ENCODE measurements around the gene SEMA3B. TPM values are rescaled to one million over a fixed set of nuclear protein-coding genes. Genes with fewer than 3 reads are reported as not detected.
A peak's percentile ranks its signal among the peaks of the same experiment; 100 is the strongest.

SEMA3B gene
- total and polyA plus RNA-seq, 9 of the 15 experiments (the other 6 are each of a cell fraction or from before 2014, with no cell fraction given) = 0.03 to 1.8 (median 0.55) TPM; not detected in 1

DNA sequence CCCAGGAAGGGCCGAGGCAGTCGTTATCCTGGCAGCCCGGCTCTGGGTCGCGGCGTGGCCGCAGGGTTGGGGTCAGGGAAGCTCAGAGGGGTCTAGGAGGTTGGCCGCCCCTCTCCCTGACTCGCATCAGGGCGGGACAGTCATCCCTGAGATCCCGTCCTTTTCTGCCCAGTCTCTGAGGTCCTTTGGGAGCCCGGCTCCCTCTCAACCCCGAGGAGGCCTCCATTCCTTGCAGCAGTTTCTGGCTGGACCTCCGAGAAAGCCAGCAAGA, 53.1 kb downstream of the SEMA3B start:
- WGBS (ENCODE audit: insufficient coverage, low coverage, missing lambda C conversion rate) = 44% methylated on average over 9 of the region's 14 CpGs
- in situ Hi-C loops (cut with MboI) = no loop called here

More for the DNA sequence above, 53.1 kb downstream of the SEMA3B start:
- Histone ChIP-seq H3K4me1 (replicated peaks in 1 of 2; ENCODE audit: control insufficient read depth in 2 of 2, insufficient read depth in 2 of 2, low read length in 2 of 2) (peaks cover 30 to 70% of the 10 kb centered on the region in 2 experiments), H4K20me1 (replicated peaks; ENCODE audit: control insufficient read depth, insufficient read depth, low read length) (no peaks in the 10 kb centered on the region), H3K36me3 (ENCODE audit: control insufficient read depth, insufficient read depth, low read length) (peaks cover 46% of the 10 kb centered on the region; the same call in 2 of the 3 replicates), H3K27me3 (ENCODE audit: control insufficient read depth in 2 of 2, insufficient read depth in 2 of 2, low read length in 2 of 2) (no peaks in the 10 kb centered on the region), H3K9me3 (replicated peaks; ENCODE audit: control insufficient read depth, insufficient read depth, low read depth, low read length) (no peaks in the 10 kb centered on the region), H3K9me1 (ENCODE audit: control insufficient read depth, insufficient read depth, low read length) (no peaks in the 10 kb centered on the region), H3K9ac (ENCODE audit: insufficient read depth in 1 of 2, low read depth in 2 of 2, low read length in 2 of 2) (peak overlapping the region; percentile 98; a peak in 3 of 4 replicates), H2AFZ (ENCODE audit: low read depth, low read length) (peak overlapping the region; percentile 99), H3K27ac (ENCODE audit: extremely low read depth, low read depth, low read length) (peak overlapping the region; percentile 100), H3K4me3 (peak overlapping the region; percentile 81), H3K79me2 (ENCODE audit: control insufficient read depth, insufficient read depth, low read length) (peaks cover 27% of the 10 kb centered on the region), H3K4me2 (ENCODE audit: insufficient read depth, low read length) (peak overlapping the region; percentile 90)
- BruUV-seq (replicated peaks) = no TSS peak
- intact Hi-C loops (cut with micrococcal nuclease) = no loop called here
- DNase-seq (ENCODE audit: extremely low read depth in 1 of 4, low spot score in 3 of 4) = no peak
- FAIRE-seq = no peak
- TF ChIP-seq, protein P1, sequence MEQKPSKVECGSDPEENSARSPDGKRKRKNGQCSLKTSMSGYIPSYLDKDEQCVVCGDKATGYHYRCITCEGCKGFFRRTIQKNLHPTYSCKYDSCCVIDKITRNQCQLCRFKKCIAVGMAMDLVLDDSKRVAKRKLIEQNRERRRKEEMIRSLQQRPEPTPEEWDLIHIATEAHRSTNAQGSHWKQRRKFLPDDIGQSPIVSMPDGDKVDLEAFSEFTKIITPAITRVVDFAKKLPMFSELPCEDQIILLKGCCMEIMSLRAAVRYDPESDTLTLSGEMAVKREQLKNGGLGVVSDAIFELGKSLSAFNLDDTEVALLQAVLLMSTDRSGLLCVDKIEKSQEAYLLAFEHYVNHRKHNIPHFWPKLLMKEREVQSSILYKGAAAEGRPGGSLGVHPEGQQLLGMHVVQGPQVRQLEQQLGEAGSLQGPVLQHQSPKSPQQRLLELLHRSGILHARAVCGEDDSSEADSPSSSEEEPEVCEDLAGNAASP (IDR thresholded peaks at IDR 0.05) = no peak
- TF ChIP-seq SAFB2 (IDR thresholded peaks at IDR 0.05; ENCODE audit: borderline replicate concordance, low read depth, low read length, severe bottlenecking) = no peak
- TF ChIP-seq ZBTB1 (CRISPR knock-in tag; IDR thresholded peaks at IDR 0.05; ENCODE audit: borderline replicate concordance, low read depth) = no peak
- TF ChIP-seq PCBP1 (IDR thresholded peaks at IDR 0.05; ENCODE audit: low read depth, low read length, poor library complexity, severe bottlenecking) = peak; percentile 24
- TF ChIP-seq, protein P2, sequence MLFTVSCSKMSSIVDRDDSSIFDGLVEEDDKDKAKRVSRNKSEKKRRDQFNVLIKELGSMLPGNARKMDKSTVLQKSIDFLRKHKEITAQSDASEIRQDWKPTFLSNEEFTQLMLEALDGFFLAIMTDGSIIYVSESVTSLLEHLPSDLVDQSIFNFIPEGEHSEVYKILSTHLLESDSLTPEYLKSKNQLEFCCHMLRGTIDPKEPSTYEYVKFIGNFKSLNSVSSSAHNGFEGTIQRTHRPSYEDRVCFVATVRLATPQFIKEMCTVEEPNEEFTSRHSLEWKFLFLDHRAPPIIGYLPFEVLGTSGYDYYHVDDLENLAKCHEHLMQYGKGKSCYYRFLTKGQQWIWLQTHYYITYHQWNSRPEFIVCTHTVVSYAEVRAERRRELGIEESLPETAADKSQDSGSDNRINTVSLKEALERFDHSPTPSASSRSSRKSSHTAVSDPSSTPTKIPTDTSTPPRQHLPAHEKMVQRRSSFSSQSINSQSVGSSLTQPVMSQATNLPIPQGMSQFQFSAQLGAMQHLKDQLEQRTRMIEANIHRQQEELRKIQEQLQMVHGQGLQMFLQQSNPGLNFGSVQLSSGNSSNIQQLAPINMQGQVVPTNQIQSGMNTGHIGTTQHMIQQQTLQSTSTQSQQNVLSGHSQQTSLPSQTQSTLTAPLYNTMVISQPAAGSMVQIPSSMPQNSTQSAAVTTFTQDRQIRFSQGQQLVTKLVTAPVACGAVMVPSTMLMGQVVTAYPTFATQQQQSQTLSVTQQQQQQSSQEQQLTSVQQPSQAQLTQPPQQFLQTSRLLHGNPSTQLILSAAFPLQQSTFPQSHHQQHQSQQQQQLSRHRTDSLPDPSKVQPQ (CRISPR knock-in tag; IDR thresholded peaks at IDR 0.05; ENCODE audit: borderline replicate concordance) = no peak
- TF ChIP-seq FOXK2 (conservative IDR thresholded peaks at IDR 0.05 in 1 of 2, IDR thresholded peaks at IDR 0.05 in 1 of 2; ENCODE audit: low read depth in 2 of 2) = no peak
- no peak for TF ChIP-seq SMAD1 (IDR thresholded peaks at IDR 0.05; ENCODE audit: low read depth, low read length, partially characterized antibody)
- TF ChIP-seq SNRNP70 (optimal IDR thresholded peaks at IDR 0.05; ENCODE audit: low read depth, low read length) = no peak
- TF ChIP-seq, protein P3, sequence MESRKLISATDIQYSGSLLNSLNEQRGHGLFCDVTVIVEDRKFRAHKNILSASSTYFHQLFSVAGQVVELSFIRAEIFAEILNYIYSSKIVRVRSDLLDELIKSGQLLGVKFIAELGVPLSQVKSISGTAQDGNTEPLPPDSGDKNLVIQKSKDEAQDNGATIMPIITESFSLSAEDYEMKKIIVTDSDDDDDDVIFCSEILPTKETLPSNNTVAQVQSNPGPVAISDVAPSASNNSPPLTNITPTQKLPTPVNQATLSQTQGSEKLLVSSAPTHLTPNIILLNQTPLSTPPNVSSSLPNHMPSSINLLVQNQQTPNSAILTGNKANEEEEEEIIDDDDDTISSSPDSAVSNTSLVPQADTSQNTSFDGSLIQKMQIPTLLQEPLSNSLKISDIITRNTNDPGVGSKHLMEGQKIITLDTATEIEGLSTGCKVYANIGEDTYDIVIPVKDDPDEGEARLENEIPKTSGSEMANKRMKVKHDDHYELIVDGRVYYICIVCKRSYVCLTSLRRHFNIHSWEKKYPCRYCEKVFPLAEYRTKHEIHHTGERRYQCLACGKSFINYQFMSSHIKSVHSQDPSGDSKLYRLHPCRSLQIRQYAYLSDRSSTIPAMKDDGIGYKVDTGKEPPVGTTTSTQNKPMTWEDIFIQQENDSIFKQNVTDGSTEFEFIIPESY (CRISPR knock-in tag; IDR thresholded peaks at IDR 0.05) = 0 out of 2 replicates have a peak, but pooled peaks have one; percentile 26
- TF ChIP-seq SOX6 (IDR thresholded peaks at IDR 0.05) = no peak
- no peak for TF ChIP-seq XRCC4 (IDR thresholded peaks at IDR 0.05; ENCODE audit: extremely low read depth, insufficient read depth, insufficient read length)
- no peak for TF ChIP-seq PTBP1 (IDR thresholded peaks at IDR 0.05; ENCODE audit: low read depth, low read length)
- TF ChIP-seq NFIC (IDR thresholded peaks at IDR 0.05) = peak; percentile 4; the same call in 1 of the 2 replicates
- TF ChIP-seq ZNF212 (CRISPR knock-in tag; IDR thresholded peaks at IDR 0.05) = no peak
- TF ChIP-seq, protein P4, sequence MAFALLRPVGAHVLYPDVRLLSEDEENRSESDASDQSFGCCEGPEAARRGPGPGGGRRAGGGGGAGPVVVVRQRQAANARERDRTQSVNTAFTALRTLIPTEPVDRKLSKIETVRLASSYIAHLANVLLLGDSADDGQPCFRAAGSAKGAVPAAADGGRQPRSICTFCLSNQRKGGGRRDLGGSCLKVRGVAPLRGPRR (CRISPR knock-in tag; IDR thresholded peaks at IDR 0.05) = no peak
- no peak for TF ChIP-seq POLR2B (IDR thresholded peaks at IDR 0.05; ENCODE audit: low read depth, partially characterized antibody)
- no peak for TF ChIP-seq ZNF589 (CRISPR knock-in tag; IDR thresholded peaks at IDR 0.05; ENCODE audit: low read depth)
- no peak for TF ChIP-seq TAF9B (IDR thresholded peaks at IDR 0.05; ENCODE audit: partially characterized antibody)
- POLR2A ChIA-PET = interaction anchor here (1.0 kb wide), 1 partner anchor 19 kb away, joined by 4 read pairs; the partner anchor contains the start of gene HYAL1
- CTCF ChIA-PET (ENCODE audit: low intra/inter-chr PET ratio) = no interaction called here
- no peak for ATAC-seq
